CD4-positive, alpha-beta memory T cell (primary cell): ENCODE measurements around the gene ELMO1. TPM values are rescaled to one million over a fixed set of nuclear protein-coding genes. Genes with fewer than 3 reads are reported as not detected.

Experiments used
- CTCF ChIA-PET: fragments of 350-600 bp; sonication (Branson Sonifier 250); formaldehyde crosslinking; loops from one replicate; lab custom pipeline; 2021; ENCODE audit warnings: inconsistent platforms; ENCODE audit not compliant: partially characterized antibody; lab: Charles Lee
- POLR2A ChIA-PET: fragments of 350-600 bp; sonication (Branson Sonifier 250); formaldehyde crosslinking; loops from one replicate; lab custom pipeline; 2021; ENCODE audit not compliant: partially characterized antibody; lab: Charles Lee
- DNase-seq, 5 donors: peaks; one replicate each; pipeline versions ENCODE4 v3.0.0 to v3.0.0-alpha.2; 2020 to 2022; ENCODE audit warnings: mixed read lengths in 1 of 5
- H3K27ac ChIP-seq: one replicate; pipeline ENCODE4 v1.7.0; 2013; ENCODE audit warnings: low read depth, low read length
- H3K27me3 ChIP-seq: 2 replicates; pipeline ENCODE4 v1.7.0; 2013; ENCODE audit warnings: mild to moderate bottlenecking, low read length, moderate library complexity; ENCODE audit not compliant: insufficient read depth
- H3K36me3 ChIP-seq: 2 replicates; pipeline ENCODE4 v1.7.0; 2013; ENCODE audit warnings: mild to moderate bottlenecking, low read length, moderate library complexity; ENCODE audit not compliant: insufficient read depth
- H3K4me1 ChIP-seq: 2 replicates; pipeline ENCODE4 v1.7.0; 2013; ENCODE audit warnings: mild to moderate bottlenecking, low read length, moderate library complexity; ENCODE audit not compliant: insufficient read depth
- H3K4me3 ChIP-seq, 2 donors: one replicate each; pipeline ENCODE4 v1.7.0; 2013; ENCODE audit warnings: low read length in 2 of 2, mild to moderate bottlenecking in 1 of 2
- H3K9me3 ChIP-seq, 2 donors: one replicate each; pipeline ENCODE4 v1.7.0; 2013; ENCODE audit warnings: low read length in 2 of 2, control low read depth in 1 of 2; ENCODE audit not compliant: control insufficient read depth in 1 of 2
- H3K27ac Mint-ChIP-seq, 7 donors: one replicate each; pipeline ENCODE4 v1.8.0; 2020 to 2021; ENCODE audit warnings: mixed read lengths in 7 of 7, mild to moderate bottlenecking in 6 of 7, inconsistent platforms in 3 of 7, moderate library complexity in 3 of 7
- H3K27me3 Mint-ChIP-seq, 2 donors: one replicate each; pipeline ENCODE4 v1.8.0; 2020 to 2021; ENCODE audit warnings: mixed read lengths in 2 of 2
- H3K36me3 Mint-ChIP-seq, 2 donors: one replicate each; pipeline ENCODE4 v1.8.0; 2020 to 2021; ENCODE audit warnings: mixed read lengths in 2 of 2, inconsistent platforms in 1 of 2, mild to moderate bottlenecking in 1 of 2
- H3K4me1 Mint-ChIP-seq, 4 donors: one replicate each; pipeline ENCODE4 v1.8.0; 2020 to 2021; ENCODE audit warnings: mixed read lengths in 4 of 4, mild to moderate bottlenecking in 1 of 4
- H3K4me3 Mint-ChIP-seq, 8 donors: one replicate each; pipeline ENCODE4 v1.8.0; 2020 to 2021; ENCODE audit warnings: mixed read lengths in 8 of 8, mild to moderate bottlenecking in 7 of 8, moderate library complexity in 6 of 8, inconsistent platforms in 3 of 8
- H3K9me3 Mint-ChIP-seq, 8 donors: one replicate each; pipeline ENCODE4 v1.8.0; 2020 to 2021; ENCODE audit warnings: mixed read lengths in 8 of 8, mild to moderate bottlenecking in 5 of 8, inconsistent platforms in 3 of 8, moderate library complexity in 1 of 8
- intact Hi-C: fragments of 100-400 bp; cut with micrococcal nuclease; formaldehyde crosslinking; loops from one replicate; pipeline ENCODE4 v1.15.1; 2023
- polyA plus RNA-seq, 2 donors: library from polyadenylated mRNA; unstranded; fragments of 300-500 nt; fragmentation: Illumina TruSeq; gene quantifications; one replicate each; pipeline ENCODE4 v1.2.3, GENCODE V29; 2021
- total RNA-seq, 2 experiments: library from RNA; stranded (reverse); gene quantifications; one replicate each; pipeline ENCODE4 v1.2.3, GENCODE V29; 2021

ELMO1 gene
- total and polyA plus RNA-seq, 4 experiments from 2014 or later, result 45.1 to 131 (median 111) TPM

DNA sequence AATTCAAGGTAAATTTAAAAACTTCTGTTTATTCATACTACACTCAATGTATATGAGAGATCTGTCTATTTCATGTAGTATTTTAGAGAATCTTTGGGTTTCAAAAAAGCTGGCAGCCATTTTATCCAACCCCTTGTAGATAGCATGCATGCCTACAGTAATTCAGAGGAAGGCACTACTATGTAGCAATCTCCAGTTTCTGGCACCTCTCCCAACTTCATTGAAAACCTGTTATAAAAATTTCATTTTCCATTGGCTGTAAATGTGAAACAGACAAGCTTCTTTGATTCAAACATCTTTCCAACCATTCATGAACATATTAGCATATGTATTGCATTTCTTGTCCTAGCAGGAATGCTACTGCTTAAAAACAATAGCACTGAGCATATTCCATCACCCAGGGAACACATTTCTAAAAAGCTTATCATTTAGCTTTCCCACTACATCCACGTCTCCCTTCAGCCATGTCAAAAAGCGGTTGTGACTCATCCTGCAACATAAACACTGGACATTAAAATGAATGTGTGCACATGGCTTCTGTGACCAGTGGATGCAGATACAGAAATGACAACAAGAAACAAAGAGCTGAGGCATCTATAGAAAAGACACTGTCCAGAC is 393.9 kb downstream of the ELMO1 start:
- H3K4me1 ChIP-seq, result no peaks in the 10 kb centered on the region
- intact Hi-C loops, result no loop called here
- Mint-ChIP-seq H3K4me1 (peaks cover 0 to 23% (median 6%) of the 10 kb centered on the region in 4 donors), H3K27ac (no peak overlapping the region), H3K4me3 (no peak overlapping the region), H3K9me3 (peaks cover 0 to 4% (median 0%) of the 10 kb centered on the region in 8 donors), H3K36me3 (peaks cover 30 to 31% of the 10 kb centered on the region in 2 donors), H3K27me3 (no peaks in the 10 kb centered on the region)
- ChIA-PET CTCF (no interaction called here), POLR2A (no interaction called here)
- H3K4me3 ChIP-seq, result no peak overlapping the region
- H3K9me3 ChIP-seq, result no peaks in the 10 kb centered on the region
- DNase-seq, result no peak
- no peak overlapping the region for H3K27ac ChIP-seq
- H3K36me3 ChIP-seq, result no peaks in the 10 kb centered on the region
- no peaks in the 10 kb centered on the region for H3K27me3 ChIP-seq

DNA sequence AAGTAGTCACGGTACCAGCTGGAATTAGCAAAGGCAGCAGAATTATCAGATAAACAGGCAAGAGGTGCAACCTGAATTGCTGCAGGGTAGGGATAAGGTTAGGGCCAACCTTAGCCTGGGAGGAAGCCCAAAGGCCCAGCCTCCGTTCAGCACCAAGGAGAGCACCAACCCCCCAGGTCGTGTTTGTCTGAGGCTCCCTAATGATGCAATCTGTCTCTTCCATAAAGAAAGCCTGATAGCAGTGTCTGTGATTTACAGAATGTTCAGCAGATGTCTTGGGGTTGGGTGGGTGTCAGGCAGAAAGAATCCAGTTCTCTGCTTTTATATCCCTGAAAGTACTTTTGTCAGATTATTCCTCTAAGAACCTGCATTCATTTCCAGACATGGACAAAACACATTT is 396.0 kb downstream of the ELMO1 start:
- H3K27me3 Mint-ChIP-seq, result no peaks in the 10 kb centered on the region
- H3K4me3 Mint-ChIP-seq, result no peak overlapping the region
- Histone ChIP-seq H3K36me3 (no peaks in the 10 kb centered on the region), H3K4me3 (no peak overlapping the region), H3K27me3 (no peaks in the 10 kb centered on the region), H3K4me1 (no peaks in the 10 kb centered on the region), H3K27ac (no peak overlapping the region), H3K9me3 (no peaks in the 10 kb centered on the region)
- H3K4me1 Mint-ChIP-seq, result peaks cover 0 to 24% (median 9%) of the 10 kb centered on the region in 4 donors
- H3K36me3 Mint-ChIP-seq, result peaks cover 22% of the 10 kb centered on the region in 2 donors
- H3K27ac Mint-ChIP-seq, result peak overlapping the region in 1 of 7 donors; percentile 13
- ChIA-PET CTCF (no interaction called here), POLR2A (no interaction called here)
- DNase-seq, result peak in 3 of 5 donors; percentile 2 to 10 (median 8)
- intact Hi-C loops, result no loop called here
- peaks cover 0 to 4% (median 0%) of the 10 kb centered on the region in 8 donors for H3K9me3 Mint-ChIP-seq

- H3K36me3 ChIP-seq, result no peaks in the 10 kb centered on the region
- no peak for DNase-seq
- H3K4me1 Mint-ChIP-seq, result peaks cover 7 to 27% (median 10%) of the 10 kb centered on the region in 4 donors
- CTCF ChIA-PET, result no interaction called here
- H3K27ac Mint-ChIP-seq, result no peak overlapping the region
- H3K27me3 Mint-ChIP-seq, result no peaks in the 10 kb centered on the region
- H3K27me3 ChIP-seq, result no peaks in the 10 kb centered on the region
- H3K4me3 Mint-ChIP-seq, result no peak overlapping the region
- no peaks in the 10 kb centered on the region for H3K9me3 ChIP-seq
- no peaks in the 10 kb centered on the region for H3K4me1 ChIP-seq
- no peak overlapping the region for H3K4me3 ChIP-seq
- H3K9me3 Mint-ChIP-seq, result peaks cover 0 to 2% (median 0%) of the 10 kb centered on the region in 8 donors
- peaks cover 12 to 21% of the 10 kb centered on the region in 2 donors for H3K36me3 Mint-ChIP-seq
- intact Hi-C loops, result no loop called here
- POLR2A ChIA-PET, result no interaction called here
- H3K27ac ChIP-seq, result no peak overlapping the region
Measured at GRCh38 chr7:37050801-37051200, 397.9 kb downstream of the ELMO1 start.

- peaks cover 17 to 24% of the 10 kb centered on the region in 2 donors for H3K36me3 Mint-ChIP-seq
- peak overlapping the region in 1 of 7 donors; percentile 55 for H3K27ac Mint-ChIP-seq
- intact Hi-C loops, result no loop called here
- Histone ChIP-seq H3K27ac (no peak overlapping the region), H3K9me3 (no peaks in the 10 kb centered on the region), H3K4me1 (no peaks in the 10 kb centered on the region), H3K36me3 (no peaks in the 10 kb centered on the region), H3K27me3 (no peaks in the 10 kb centered on the region), H3K4me3 (no peak overlapping the region)
- no peak for DNase-seq
- ChIA-PET POLR2A (no interaction called here), CTCF (no interaction called here)
- H3K27me3 Mint-ChIP-seq, result no peaks in the 10 kb centered on the region
- H3K9me3 Mint-ChIP-seq, result peaks cover 0 to 1% (median 0%) of the 10 kb centered on the region in 8 donors
- H3K4me3 Mint-ChIP-seq, result no peak overlapping the region
- peaks cover 6 to 26% (median 12%) of the 10 kb centered on the region in 4 donors for H3K4me1 Mint-ChIP-seq
Measured at GRCh38 chr7:37048674-37049073, 400.0 kb downstream of the ELMO1 start.

- Mint-ChIP-seq H3K27me3 (no peaks in the 10 kb centered on the region), H3K36me3 (peaks cover 29 to 38% of the 10 kb centered on the region in 2 donors), H3K4me3 (no peak overlapping the region), H3K4me1 (peaks cover 6 to 21% (median 11%) of the 10 kb centered on the region in 4 donors), H3K9me3 (peaks cover 0 to 2% (median 0%) of the 10 kb centered on the region in 8 donors), H3K27ac (peak overlapping the region in 1 of 7 donors; percentile 76)
- ChIA-PET POLR2A (no interaction called here), CTCF (no interaction called here)
- no peak for DNase-seq
- H3K9me3 ChIP-seq, result no peaks in the 10 kb centered on the region
- H3K4me3 ChIP-seq, result no peak overlapping the region
- H3K4me1 ChIP-seq, result no peaks in the 10 kb centered on the region
- H3K27ac ChIP-seq, result no peak overlapping the region
- no peaks in the 10 kb centered on the region for H3K36me3 ChIP-seq
- intact Hi-C loops, result no loop called here
- no peaks in the 10 kb centered on the region for H3K27me3 ChIP-seq
Measured at GRCh38 chr7:37047260-37047659, 401.4 kb downstream of the ELMO1 start.

GRCh38 chr7:37046531-37047079 is 402.1 kb downstream of the ELMO1 start:
- Mint-ChIP-seq H3K27me3 (no peaks in the 10 kb centered on the region), H3K4me3 (no peak overlapping the region), H3K9me3 (peaks cover 0 to 4% (median 0%) of the 10 kb centered on the region in 8 donors), H3K36me3 (peaks cover 34 to 38% of the 10 kb centered on the region in 2 donors), H3K27ac (peak overlapping the region in 1 of 7 donors; percentile 20), H3K4me1 (peaks cover 6 to 21% (median 11%) of the 10 kb centered on the region in 4 donors)
- no peak for DNase-seq
- Histone ChIP-seq H3K27me3 (no peaks in the 10 kb centered on the region), H3K4me1 (no peaks in the 10 kb centered on the region), H3K36me3 (no peaks in the 10 kb centered on the region), H3K9me3 (no peaks in the 10 kb centered on the region), H3K4me3 (no peak overlapping the region), H3K27ac (no peak overlapping the region)
- ChIA-PET POLR2A (no interaction called here), CTCF (no interaction called here)
- intact Hi-C loops, result no loop called here

DNA sequence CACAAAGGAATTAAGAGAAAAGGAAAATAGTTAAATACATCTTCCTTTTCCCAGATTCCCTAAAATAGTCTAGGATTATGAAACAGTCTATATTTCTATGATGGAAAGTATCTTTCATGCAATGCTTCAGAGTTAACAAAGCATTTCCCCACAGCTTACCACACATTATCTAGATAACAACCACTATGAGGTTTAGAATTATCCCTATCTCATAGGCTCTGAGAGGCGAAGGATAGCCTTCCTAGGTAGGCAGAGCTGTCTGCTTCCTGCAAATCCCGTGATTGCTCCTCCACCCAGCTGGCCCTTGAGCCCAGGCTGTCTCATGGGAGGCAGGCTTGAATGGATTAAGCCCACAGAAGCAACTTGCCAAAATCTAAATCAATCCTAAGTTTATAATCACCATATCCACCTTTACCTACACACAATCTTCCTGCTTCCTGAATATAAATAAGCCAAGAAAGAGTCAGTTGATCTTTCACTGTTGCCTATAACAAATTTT is 402.9 kb downstream of the ELMO1 start:
- Mint-ChIP-seq H3K4me1 (peaks cover 6 to 17% (median 10%) of the 10 kb centered on the region in 4 donors), H3K4me3 (no peak overlapping the region), H3K27ac (peak overlapping the region in 1 of 7 donors; percentile 14), H3K36me3 (peaks cover 38 to 45% of the 10 kb centered on the region in 2 donors), H3K9me3 (peaks cover 0 to 11% (median 4%) of the 10 kb centered on the region in 8 donors), H3K27me3 (no peaks in the 10 kb centered on the region)
- intact Hi-C loops, result no loop called here
- no peaks in the 10 kb centered on the region for H3K36me3 ChIP-seq
- ChIA-PET CTCF (no interaction called here), POLR2A (no interaction called here)
- no peak overlapping the region for H3K27ac ChIP-seq
- H3K27me3 ChIP-seq, result no peaks in the 10 kb centered on the region
- no peak overlapping the region for H3K4me3 ChIP-seq
- H3K4me1 ChIP-seq, result no peaks in the 10 kb centered on the region
- no peak for DNase-seq
- no peaks in the 10 kb centered on the region for H3K9me3 ChIP-seq
